Cardiac muscle cell (in vitro differentiated cells and primary cell): ENCODE results near the gene POU5F2. TPM values are rescaled to one million over a fixed set of nuclear protein-coding genes. Genes with fewer than 3 reads are reported as not detected.

ENCODE experiments used
- DNase-seq, 2 donors: peaks; one replicate each; pipeline versions ENCODE4 v3.0.0 to v3.0.0-alpha.2; 2010 to 2017; ENCODE audit warnings: low read depth in 1 of 2, low spot score in 1 of 2
- H3K27ac ChIP-seq: fragments of 200-600 bp; sonication (generic); 2 replicates; pipeline ENCODE4 v1.5.1; 2016
- H3K27me3 ChIP-seq: fragments of 200-600 bp; sonication (generic); 2 replicates; pipeline ENCODE4 v1.6.0; 2016; ENCODE audit warnings: control low read depth
- H3K36me3 ChIP-seq: fragments of 200-600 bp; sonication (generic); 2 replicates; pipeline ENCODE4 v1.5.1; 2016; ENCODE audit warnings: control low read depth
- H3K4me1 ChIP-seq: fragments of 200-600 bp; sonication (generic); 2 replicates; pipeline ENCODE4 v1.8.1; 2017; ENCODE audit warnings: low read depth, mild to moderate bottlenecking, mixed run types
- H3K4me3 ChIP-seq: fragments of 200-600 bp; sonication (generic); 2 replicates; pipeline ENCODE4 v1.5.1; 2016; ENCODE audit warnings: mild to moderate bottlenecking
- H3K9me3 ChIP-seq: fragments of 200-600 bp; sonication (generic); 2 replicates; pipeline ENCODE4 v1.5.1; 2017; ENCODE audit warnings: low read depth, mild to moderate bottlenecking, control low read depth
- CTCF ChIP-seq: IDR thresholded peaks from 2 replicates; pipeline ENCODE4 v1.5.1; 2012; ENCODE audit warnings: low read depth, mild to moderate bottlenecking, low read length
- polyA plus RNA-seq: library from polyadenylated mRNA; unstranded; fragments of >200 nt; fragmentation: Nextera tagmentation; extraction: Ambion mirVana; gene quantifications from 2 replicates; pipeline ENCODE4 v1.2.1, GENCODE V29; 2016
- total RNA-seq: library from RNA; depleted of rRNA; stranded (reverse); fragments of >200 nt; gene quantifications from 2 replicates; pipeline ENCODE4 v1.2.3, GENCODE V29; 2016

POU5F2 gene
- total and polyA plus RNA-seq, 2 experiments from 2014 or later, result 0.31 to 1.1 TPM

GRCh38 chr5:93717162-93717561, 24.2 kb downstream of the POU5F2 start:
- H3K27me3 ChIP-seq, result no peaks in the 10 kb centered on the region

GRCh38 chr5:93716453-93716852, 24.9 kb downstream of the POU5F2 start:
- Histone ChIP-seq H3K27ac (no peak overlapping the region), H3K4me3 (no peak overlapping the region), H3K27me3 (no peaks in the 10 kb centered on the region)

More at GRCh38 chr5:93717162-93717561, 24.2 kb downstream of the POU5F2 start:
- Histone ChIP-seq H3K4me3 (no peak overlapping the region), H3K4me1 (peaks cover 21% of the 10 kb centered on the region), H3K36me3 (no peaks in the 10 kb centered on the region), H3K27ac (no peak overlapping the region), H3K9me3 (no peaks in the 10 kb centered on the region)
- no peak for TF ChIP-seq CTCF
- peak; percentile 62 to 71 for DNase-seq

GRCh38 chr5:93715761-93716160, 25.6 kb downstream of the POU5F2 start:
- H3K36me3 ChIP-seq, result no peaks in the 10 kb centered on the region
- no peak for TF ChIP-seq CTCF
- no peak overlapping the region for H3K4me3 ChIP-seq
- no peaks in the 10 kb centered on the region for H3K9me3 ChIP-seq
- no peak for DNase-seq
- H3K27me3 ChIP-seq, result no peaks in the 10 kb centered on the region
- no peak overlapping the region for H3K27ac ChIP-seq
- peaks cover 21% of the 10 kb centered on the region for H3K4me1 ChIP-seq

More at GRCh38 chr5:93716453-93716852, 24.9 kb downstream of the POU5F2 start:
- Histone ChIP-seq H3K36me3 (no peaks in the 10 kb centered on the region), H3K9me3 (no peaks in the 10 kb centered on the region), H3K4me1 (peaks cover 21% of the 10 kb centered on the region)
- TF ChIP-seq CTCF, result no peak
- DNase-seq, result no peak

- H3K4me1 ChIP-seq, result peaks cover 21% of the 10 kb centered on the region
- TF ChIP-seq CTCF, result no peak
- no peak overlapping the region for H3K27ac ChIP-seq
- H3K4me3 ChIP-seq, result no peak overlapping the region
- no peaks in the 10 kb centered on the region for H3K36me3 ChIP-seq
- no peaks in the 10 kb centered on the region for H3K9me3 ChIP-seq
- peak in 1 of 2 donors; percentile 49 for DNase-seq
- H3K27me3 ChIP-seq, result no peaks in the 10 kb centered on the region
Observed at GRCh38 chr5:93715327-93715726, 26.1 kb downstream of the POU5F2 start.

GRCh38 chr5:93708442-93708841, 33.0 kb downstream of the POU5F2 start:
- no peaks in the 10 kb centered on the region for H3K27me3 ChIP-seq
- no peak overlapping the region for H3K4me3 ChIP-seq
- no peak overlapping the region for H3K27ac ChIP-seq
- no peaks in the 10 kb centered on the region for H3K36me3 ChIP-seq
- no peaks in the 10 kb centered on the region for H3K4me1 ChIP-seq
- no peak for DNase-seq
- no peaks in the 10 kb centered on the region for H3K9me3 ChIP-seq
- no peak for TF ChIP-seq CTCF

GRCh38 chr5:93705896-93706295, 35.5 kb downstream of the POU5F2 start:
- no peaks in the 10 kb centered on the region for H3K9me3 ChIP-seq
- H3K27me3 ChIP-seq, result no peaks in the 10 kb centered on the region
- H3K36me3 ChIP-seq, result no peaks in the 10 kb centered on the region
- TF ChIP-seq CTCF, result no peak
- H3K4me1 ChIP-seq, result no peaks in the 10 kb centered on the region
- DNase-seq, result peak in 1 of 2 donors; percentile 34
- H3K27ac ChIP-seq, result no peak overlapping the region
- no peak overlapping the region for H3K4me3 ChIP-seq
